ENCODE results near the gene IFT122. TPM values are rescaled to one million over a fixed set of nuclear protein-coding genes. Genes with fewer than 3 reads are reported as not detected.

IFT122 gene
- total RNA-seq, 1 donor from 2014 or later: 20.6 TPM

GRCh38 chr3:129469026-129469425, 29.0 kb downstream of the IFT122 start:
- Mint-ChIP-seq H3K4me1 (ENCODE audit: low read depth, unreplicated experiment) (no peaks in the 10 kb centered on the region), H3K27me3 (ENCODE audit: unreplicated experiment) (no peaks in the 10 kb centered on the region), H3K27ac (ENCODE audit: unreplicated experiment) (no peak overlapping the region), H3K9me3 (ENCODE audit: unreplicated experiment) (no peaks in the 10 kb centered on the region), H3K4me3 (ENCODE audit: unreplicated experiment) (no peak overlapping the region), H3K36me3 (ENCODE audit: unreplicated experiment) (no peaks in the 10 kb centered on the region)
- no peak for TF ChIP-seq CTCF (IDR thresholded peaks at IDR 0.05; ENCODE audit: partially characterized antibody, unreplicated experiment)
- DNase-seq: no peak

- Mint-ChIP-seq H3K9me3 (ENCODE audit: unreplicated experiment) (no peaks in the 10 kb centered on the region), H3K4me3 (ENCODE audit: unreplicated experiment) (no peak overlapping the region), H3K27me3 (ENCODE audit: unreplicated experiment) (no peaks in the 10 kb centered on the region), H3K4me1 (ENCODE audit: low read depth, unreplicated experiment) (no peaks in the 10 kb centered on the region), H3K36me3 (ENCODE audit: unreplicated experiment) (no peaks in the 10 kb centered on the region), H3K27ac (ENCODE audit: unreplicated experiment) (no peak overlapping the region)
- no peak for TF ChIP-seq CTCF (IDR thresholded peaks at IDR 0.05; ENCODE audit: partially characterized antibody, unreplicated experiment)
- DNase-seq: no peak
Measured at GRCh38 chr3:129470861-129471260, 30.8 kb downstream of the IFT122 start.

GRCh38 chr3:129473067-129473768, 33.2 kb downstream of the IFT122 start:
- no peaks in the 10 kb centered on the region for H3K27me3 Mint-ChIP-seq (ENCODE audit: unreplicated experiment)

GRCh38 chr3:129473769-129474152, 33.7 kb downstream of the IFT122 start:
- Mint-ChIP-seq H3K9me3 (ENCODE audit: unreplicated experiment) (no peaks in the 10 kb centered on the region), H3K27me3 (ENCODE audit: unreplicated experiment) (no peaks in the 10 kb centered on the region), H3K36me3 (ENCODE audit: unreplicated experiment) (no peaks in the 10 kb centered on the region), H3K4me1 (ENCODE audit: low read depth, unreplicated experiment) (no peaks in the 10 kb centered on the region), H3K27ac (ENCODE audit: unreplicated experiment) (no peak overlapping the region), H3K4me3 (ENCODE audit: unreplicated experiment) (no peak overlapping the region)
- DNase-seq: no peak
- no peak for TF ChIP-seq CTCF (IDR thresholded peaks at IDR 0.05; ENCODE audit: partially characterized antibody, unreplicated experiment)

More at GRCh38 chr3:129473067-129473768, 33.2 kb downstream of the IFT122 start:
- Mint-ChIP-seq H3K4me3 (ENCODE audit: unreplicated experiment) (no peak overlapping the region), H3K9me3 (ENCODE audit: unreplicated experiment) (no peaks in the 10 kb centered on the region), H3K36me3 (ENCODE audit: unreplicated experiment) (no peaks in the 10 kb centered on the region), H3K27ac (ENCODE audit: unreplicated experiment) (no peak overlapping the region), H3K4me1 (ENCODE audit: low read depth, unreplicated experiment) (no peaks in the 10 kb centered on the region)
- no peak for DNase-seq
- TF ChIP-seq CTCF (IDR thresholded peaks at IDR 0.05; ENCODE audit: partially characterized antibody, unreplicated experiment): no peak

- no peaks in the 10 kb centered on the region for H3K36me3 Mint-ChIP-seq (ENCODE audit: unreplicated experiment)
- H3K4me1 Mint-ChIP-seq (ENCODE audit: low read depth, unreplicated experiment): peaks cover 3% of the 10 kb centered on the region
- H3K9me3 Mint-ChIP-seq (ENCODE audit: unreplicated experiment): no peaks in the 10 kb centered on the region
- no peak for DNase-seq
- no peak for TF ChIP-seq CTCF (IDR thresholded peaks at IDR 0.05; ENCODE audit: partially characterized antibody, unreplicated experiment)
- H3K4me3 Mint-ChIP-seq (ENCODE audit: unreplicated experiment): no peak overlapping the region
- no peak overlapping the region for H3K27ac Mint-ChIP-seq (ENCODE audit: unreplicated experiment)
- no peaks in the 10 kb centered on the region for H3K27me3 Mint-ChIP-seq (ENCODE audit: unreplicated experiment)
Measured at GRCh38 chr3:129474984-129475804, 35.2 kb downstream of the IFT122 start.

Measured in glutamatergic neuron (in vitro differentiated cells).